Islet of Langerhans (tissue), 1 donor: ENCODE data around the gene C9orf153.

Experiments used
- FAIRE-seq: peaks from one replicate; lab custom pipeline; 2011; peaks lifted over from hg19 to GRCh38; lab: Jason Lieb, UNC

The C9orf153 gene

DNA sequence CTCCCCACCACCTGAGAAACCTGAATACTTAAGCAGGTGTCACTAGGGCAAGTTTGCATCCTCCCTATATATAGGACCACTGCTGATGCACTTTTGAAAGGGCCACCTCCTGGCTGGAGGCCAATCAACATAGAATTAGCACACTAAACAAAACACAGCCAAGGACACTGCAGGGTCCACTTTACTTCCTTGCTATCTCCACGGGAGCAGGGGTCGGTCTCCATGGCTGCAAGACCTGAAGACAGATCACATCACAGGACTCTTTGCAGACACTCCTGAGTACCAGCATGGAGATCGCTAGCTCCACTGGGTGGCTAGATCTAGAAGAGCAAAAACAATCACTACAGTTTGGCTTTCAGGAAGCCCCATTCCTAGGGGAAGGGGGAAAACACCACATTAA is 72.3 kb downstream of the C9orf153 start:
- FAIRE-seq = no peak

DNA sequence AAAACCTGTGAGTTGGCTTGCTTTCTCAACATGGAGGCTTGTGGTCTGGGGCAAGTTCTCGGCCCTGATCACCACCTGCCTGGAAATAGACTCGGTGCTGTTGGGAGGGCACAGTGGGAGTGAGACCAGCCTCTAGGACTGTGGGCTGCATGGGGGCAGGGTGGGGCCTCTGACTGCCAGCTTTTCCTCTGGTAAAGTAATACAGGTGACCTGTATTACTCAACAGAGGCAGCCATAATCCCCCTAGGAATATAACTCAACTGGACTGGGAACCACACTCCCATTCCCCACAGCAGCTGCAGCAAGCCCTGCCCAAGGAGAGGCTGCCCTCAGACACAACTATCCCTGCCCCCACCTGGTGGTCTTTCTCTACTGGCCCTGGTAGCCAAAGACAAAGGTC is 72.8 kb downstream of the C9orf153 start:
- no peak for FAIRE-seq

DNA sequence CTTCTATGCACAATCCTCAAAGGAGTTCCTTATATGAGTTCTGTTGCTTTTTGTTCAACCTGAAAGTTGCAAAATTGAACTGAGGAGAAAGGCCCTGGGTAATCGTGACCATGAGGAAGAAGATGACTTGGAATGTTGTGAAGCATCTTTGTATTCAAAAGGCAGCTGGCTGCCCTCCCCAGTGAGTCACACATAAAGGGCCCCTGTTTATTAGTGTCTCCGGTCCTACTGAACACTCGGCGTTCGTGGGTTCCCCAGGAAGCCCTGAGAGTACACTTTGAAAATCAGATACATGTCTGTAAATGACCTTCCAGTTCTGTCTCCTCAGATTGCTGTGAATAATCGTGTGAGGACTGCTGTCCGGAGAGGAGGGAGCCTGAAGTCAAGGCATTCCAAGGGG is 73.6 kb downstream of the C9orf153 start:
- FAIRE-seq = no peak

DNA sequence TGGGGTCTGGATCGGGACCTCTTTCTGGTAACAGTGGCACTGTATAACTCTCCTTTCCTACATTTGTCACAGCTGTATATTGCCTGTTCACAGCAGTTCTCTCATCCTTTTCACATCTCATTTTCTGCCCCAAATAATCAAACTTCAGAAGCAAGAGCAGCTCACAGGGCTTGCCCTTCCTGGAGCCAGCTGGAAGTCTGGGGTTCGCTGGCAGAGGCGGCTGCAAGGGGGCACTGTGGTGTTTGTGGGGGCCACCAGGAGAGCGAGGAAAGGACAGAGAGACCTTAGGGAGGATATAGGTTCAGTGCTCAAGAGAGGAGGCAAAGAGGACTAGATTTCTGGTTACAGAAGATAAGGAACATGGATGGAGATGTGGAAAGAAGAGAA is 75.3 kb downstream of the C9orf153 start:
- no peak for FAIRE-seq

DNA sequence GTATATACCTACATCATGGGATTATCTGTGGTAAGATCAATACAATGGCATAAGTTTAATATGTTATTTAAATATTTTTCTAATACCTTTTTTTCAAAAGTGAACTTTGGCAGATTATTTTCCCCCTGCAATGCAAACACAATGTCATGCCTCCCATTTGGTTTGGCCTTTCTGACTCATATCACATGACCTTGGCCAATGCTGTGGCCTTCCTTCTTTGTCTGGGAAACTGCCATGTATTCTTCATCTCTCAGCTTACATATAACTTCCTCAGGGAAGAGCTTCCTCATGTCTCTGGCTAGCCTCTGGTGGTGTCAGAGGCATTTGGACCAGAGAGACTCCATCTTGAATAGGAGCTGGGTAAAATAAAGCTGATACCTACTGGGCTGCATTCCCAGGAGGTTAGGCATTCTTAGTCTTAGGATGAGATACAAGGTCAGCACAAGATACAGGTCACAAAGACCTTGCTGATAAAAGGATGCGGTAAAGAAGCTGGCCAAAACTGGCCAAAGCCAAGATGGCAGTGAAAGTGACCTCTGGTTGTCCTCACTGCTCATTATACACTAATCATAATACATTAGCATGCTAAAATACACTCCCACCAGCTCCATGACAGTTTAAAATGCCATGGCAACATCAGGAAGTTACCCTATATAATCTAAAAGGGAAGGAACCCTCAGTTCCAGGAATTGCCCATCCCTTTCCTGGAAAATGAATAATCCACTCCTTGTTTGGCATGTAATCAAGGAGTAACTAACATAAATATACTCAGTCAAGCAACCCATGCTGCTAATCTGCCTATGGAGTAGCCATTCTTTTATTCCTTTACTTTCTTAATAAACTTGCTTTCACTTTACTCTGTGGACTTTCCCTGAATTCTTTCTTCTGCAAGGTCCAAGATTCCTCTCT is 76.0 kb downstream of the C9orf153 start:
- FAIRE-seq = no peak

DNA sequence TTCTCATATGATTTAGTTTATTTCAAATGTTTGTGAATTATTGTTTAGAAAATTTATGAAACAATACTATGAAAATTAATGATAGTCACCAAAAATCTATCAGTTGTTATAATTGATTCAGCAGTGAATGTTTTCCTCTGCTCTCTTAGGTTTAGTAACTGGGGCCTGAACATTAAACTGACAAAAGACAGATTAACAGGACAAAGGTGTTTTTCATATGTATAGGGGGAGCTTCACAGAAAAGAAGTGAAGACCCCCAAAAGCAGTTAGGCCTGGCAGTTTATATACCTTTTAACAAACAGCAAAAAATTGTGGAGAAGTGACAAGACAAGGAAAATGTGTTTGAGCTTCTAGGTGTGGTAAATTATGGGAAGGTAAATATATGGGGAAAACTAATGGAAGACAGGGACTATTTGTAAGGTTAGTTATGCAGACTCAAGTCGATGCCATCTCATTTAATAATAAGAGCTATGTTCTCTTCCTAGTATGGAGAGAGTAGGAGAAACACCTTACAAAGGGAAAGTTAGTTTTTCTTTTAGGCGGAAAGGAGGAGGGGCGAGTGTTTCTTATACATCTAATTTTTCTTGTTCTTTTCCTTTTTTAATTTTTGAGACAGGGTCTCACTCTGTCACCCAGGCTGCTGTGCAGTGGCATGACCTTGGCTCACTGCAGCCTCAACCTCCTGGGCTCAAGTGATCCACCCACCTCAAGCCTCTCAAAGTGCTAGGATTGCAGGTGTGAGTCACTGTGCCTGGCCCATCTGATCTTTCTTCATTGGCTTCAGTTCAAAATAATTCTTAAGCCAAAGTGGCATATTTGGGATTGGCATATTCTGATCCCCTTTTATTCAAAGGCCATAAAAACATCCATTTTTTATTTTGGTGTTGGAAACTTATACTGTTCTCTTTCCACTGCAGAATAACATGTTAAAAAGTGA is 77.8 kb downstream of the C9orf153 start:
- no peak for FAIRE-seq

DNA sequence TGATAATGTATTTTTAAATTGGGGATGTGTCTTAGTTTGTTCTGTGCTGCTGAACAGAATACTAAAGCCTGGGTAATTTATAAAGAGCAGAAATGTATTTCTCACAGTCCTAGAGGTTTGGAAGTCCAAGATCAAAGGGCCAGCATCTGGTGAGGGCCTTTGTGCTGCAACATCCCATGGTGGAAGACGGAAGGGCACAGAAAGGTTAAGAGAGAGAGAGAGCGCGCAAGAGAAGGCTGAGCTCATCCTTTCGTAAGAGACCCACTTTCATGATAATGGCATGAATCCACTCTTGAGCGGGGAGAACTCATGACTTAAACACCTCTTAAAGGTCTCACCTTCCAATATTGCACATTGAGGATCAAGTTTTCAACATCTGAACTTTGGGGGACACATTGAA is 81.0 kb downstream of the C9orf153 start:
- FAIRE-seq = no peak

DNA sequence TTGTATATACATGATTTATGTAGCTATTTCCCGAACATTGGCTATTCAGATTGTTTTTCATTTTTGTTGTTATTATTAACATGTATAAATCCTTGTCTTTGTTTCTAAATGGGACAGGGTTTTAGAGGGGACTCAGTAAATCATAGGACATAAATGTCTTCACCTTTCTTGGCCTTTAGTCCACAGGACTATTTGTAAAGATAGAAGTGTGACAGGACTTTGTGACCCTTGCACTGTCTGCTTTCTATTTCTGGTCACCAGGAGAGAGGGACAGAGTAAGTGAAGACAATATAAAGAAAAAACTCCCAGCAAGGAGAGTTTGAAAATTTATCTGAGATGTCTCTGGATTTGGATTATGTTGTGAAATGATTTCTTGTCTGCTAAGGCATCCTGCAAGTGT is 81.5 kb downstream of the C9orf153 start:
- no peak for FAIRE-seq

DNA sequence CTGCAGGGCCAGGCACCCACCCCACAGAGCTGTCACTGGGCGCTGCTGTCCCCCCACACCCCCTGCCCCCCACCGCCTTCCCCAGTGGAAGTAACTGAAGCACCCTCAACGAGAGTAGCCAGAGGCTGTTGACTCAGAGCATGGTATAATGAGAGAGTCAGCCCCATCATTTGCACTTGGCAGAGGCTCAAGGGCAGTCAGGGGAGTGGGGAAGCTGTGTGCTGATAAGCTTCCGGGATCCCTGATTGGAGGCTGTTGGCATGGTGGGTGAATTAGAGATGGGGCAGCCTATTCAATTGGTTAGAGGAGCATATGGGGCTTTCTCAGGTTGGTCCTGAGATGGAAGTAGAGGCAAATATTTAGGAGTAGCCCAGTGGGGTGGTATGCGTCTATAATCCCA is 83.0 kb downstream of the C9orf153 start:
- FAIRE-seq = no peak

DNA sequence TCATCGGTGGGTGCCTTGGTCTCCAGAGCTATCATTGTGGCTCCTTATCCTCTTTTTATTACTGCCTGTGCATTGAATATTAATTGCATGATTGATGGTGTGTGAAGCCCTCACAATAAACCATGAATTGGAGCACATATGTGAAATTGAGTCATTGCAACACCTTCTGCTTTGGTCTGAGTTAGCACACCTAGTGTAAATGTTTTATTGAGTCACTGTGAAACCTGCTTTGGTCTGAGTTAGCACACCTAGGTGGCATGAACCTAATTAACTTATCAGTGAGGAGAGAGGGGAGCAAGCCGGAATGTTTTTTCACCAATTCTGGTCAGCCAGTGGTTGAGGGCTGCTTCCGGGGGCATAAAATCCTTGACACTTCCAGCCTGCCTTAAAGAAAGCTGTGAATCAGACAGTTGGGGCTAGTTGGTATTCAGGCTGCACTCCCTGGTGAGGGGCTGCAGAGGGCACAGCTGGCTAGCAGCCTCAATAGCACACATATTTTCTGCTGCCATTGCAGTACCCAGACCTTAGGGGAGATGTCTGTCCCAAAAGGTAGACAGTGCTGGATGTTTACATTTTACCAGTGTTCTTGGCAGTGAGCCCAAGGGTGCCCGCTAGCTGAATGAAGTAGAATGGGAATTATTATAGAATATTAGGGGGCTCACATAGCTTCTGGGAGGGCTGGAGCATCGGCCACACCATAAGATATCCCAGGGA is 83.6 kb downstream of the C9orf153 start:
- no peak for FAIRE-seq

DNA sequence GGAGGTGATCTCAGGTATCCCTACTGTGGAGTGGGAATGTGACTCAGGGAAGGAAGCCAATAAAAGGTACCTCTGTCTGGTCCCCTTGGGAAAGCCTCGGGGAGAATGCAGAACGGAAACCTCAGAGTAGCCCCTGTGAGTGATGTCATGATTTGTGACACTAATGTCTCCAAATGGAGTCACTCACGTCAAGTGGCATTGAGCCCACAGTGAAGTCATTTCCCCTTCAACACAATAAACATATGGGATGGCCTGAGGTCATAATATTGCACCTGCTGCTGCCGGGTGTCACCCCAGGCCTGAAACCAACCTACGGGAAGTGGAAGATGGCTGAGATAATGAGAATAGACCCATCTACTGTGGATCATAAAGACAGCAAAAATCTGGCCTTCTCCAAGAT is 84.2 kb downstream of the C9orf153 start:
- no peak for FAIRE-seq
